Small intestine (tissue), 16 donors: ENCODE data around the gene ZNF385A. TPM values are rescaled to one million over a fixed set of nuclear protein-coding genes. Genes with fewer than 3 reads are reported as not detected.

Experiments
- DNase-seq, 2 donors: peaks; one replicate each; pipeline versions ENCODE4 v3.0.0 to v3.0.0-alpha.2; 2013
- FAIRE-seq: peaks from 2 replicates; lab custom pipeline; 2012; peaks lifted over from hg19 to GRCh38; lab: Jason Lieb, UNC
- H3K27ac ChIP-seq, 3 donors: one replicate each; pipeline ENCODE4 v1.5.1; 2013; ENCODE audit warnings: low read length in 2 of 3, mild to moderate bottlenecking in 2 of 3, control low read depth in 1 of 3, inconsistent platforms in 1 of 3, low read depth in 1 of 3, moderate library complexity in 1 of 3
- H3K27me3 ChIP-seq, 3 donors: one replicate each; pipeline ENCODE4 v1.6.1; 2013; ENCODE audit warnings: low read length in 3 of 3, inconsistent platforms in 1 of 3; ENCODE audit not compliant: control insufficient read depth in 3 of 3, insufficient read depth in 3 of 3
- H3K36me3 ChIP-seq, 3 donors: one replicate each; pipeline ENCODE4 v1.6.1; 2013; ENCODE audit warnings: low read length in 3 of 3, inconsistent platforms in 1 of 3, low read depth in 1 of 3, mild to moderate bottlenecking in 1 of 3, moderate library complexity in 1 of 3; ENCODE audit not compliant: control insufficient read depth in 3 of 3, insufficient read depth in 2 of 3
- H3K4me1 ChIP-seq, 3 donors: one replicate each; pipeline ENCODE4 v1.6.1; 2013; ENCODE audit warnings: low read length in 2 of 3, inconsistent platforms in 1 of 3, low read depth in 1 of 3, mild to moderate bottlenecking in 1 of 3, moderate library complexity in 1 of 3; ENCODE audit not compliant: control insufficient read depth in 3 of 3, insufficient read depth in 2 of 3
- H3K4me3 ChIP-seq, 3 donors: one replicate each; pipeline ENCODE4 v1.5.1; 2013; ENCODE audit warnings: low read length in 3 of 3, control low read depth in 1 of 3, inconsistent platforms in 1 of 3, low read depth in 1 of 3, mild to moderate bottlenecking in 1 of 3, moderate library complexity in 1 of 3
- H3K9me3 ChIP-seq, 2 donors: one replicate each; pipeline ENCODE4 v1.6.1; 2013; ENCODE audit warnings: low read depth in 1 of 2, low read length in 1 of 2; ENCODE audit not compliant: control insufficient read depth in 2 of 2, insufficient read depth in 1 of 2
- WGBS, 3 donors: extraction: QIAGEN DNeasy Blood & Tissue Kit; methylation state at CpG; one replicate each; pipeline ENCODE4 v1.1.7; 2013; 5-methylcytosine and 5-hydroxymethylcytosine counted together
- long read RNA-seq, 10 donors: transcript quantifications; one replicate each; lab custom pipeline, GENCODE V29; 2026
- polyA plus RNA-seq, 4 donors: library from polyadenylated mRNA; stranded (reverse) in 3 of 4; unstranded in 1 of 4; fragments of 200-250 nt in 3 of 4; fragments of 120-200 nt in 1 of 4; gene quantifications; one replicate each; pipeline versions ENCODE4 v1.2.1 to v1.2.3, GENCODE V29; 2013
- donor health status: healthy with polysubstance abuse.
- donor health status: control.
- donor health status: control.
- donor health status: Bipolar disorder and iron deficiency.
- donor health status: healthy.

ZNF385A gene
- polyA plus RNA-seq = 1 to 10 TPM in 3 of 4 donors, under 1 TPM in 1; 0.45 to 9.7 (median 5.9) TPM
- long read RNA-seq, donor 1, partial matches to known transcripts = 0 of 1 reads
- long read RNA-seq, donor 1, other reads (novel, unspliced or antisense) = 0 of 1 reads
- long read RNA-seq, donor 2 = 0 reads
- long read RNA-seq, donor 3, partial matches to known transcripts = 0 of 1 reads
- long read RNA-seq, donor 3, other reads (novel, unspliced or antisense) = 0 of 1 reads
- long read RNA-seq, donor 4 = 0 reads
- long read RNA-seq, donor 5, partial matches to known transcripts = 0 of 1 reads
- long read RNA-seq, donor 5, other reads (novel, unspliced or antisense) = 0 of 1 reads
- long read RNA-seq, donor 6, partial matches to known transcripts = 0 of 1 reads
- long read RNA-seq, donor 6, other reads (novel, unspliced or antisense) = 0 of 1 reads
- long read RNA-seq, donor 7 = 0 reads
- long read RNA-seq, donor 8 = 0 reads
- long read RNA-seq, donor 9 = 0 reads
- long read RNA-seq, donor 10, partial matches to known transcripts = 0 of 1 reads
- long read RNA-seq, donor 10, other reads (novel, unspliced or antisense) = 0 of 1 reads

- H3K9me3 ChIP-seq = no peaks in the 10 kb centered on the region
- no peaks in the 10 kb centered on the region for H3K27me3 ChIP-seq
- FAIRE-seq = no peak
- H3K36me3 ChIP-seq = no peaks in the 10 kb centered on the region
- peak within 1 kb of the TSS in 1 of 3 donors; percentile 41 for H3K27ac ChIP-seq
- H3K4me1 ChIP-seq = peaks cover 0 to 10% (median 4%) of the 10 kb centered on the region in 3 donors
- 70 to 90% (median 84%) methylated on average over 1 of the region's 1 CpG for WGBS, 3 donors
- no peak within 1 kb of the TSS for H3K4me3 ChIP-seq
- no peak for DNase-seq
Observed at GRCh38 chr12:54384591-54385041, at the start of gene ZNF385A. Gene ZNF385A, minus strand, starts transcription at chr12:54384733. Its CDS starts 219 bp downstream, at chr12:54384514.

- Histone ChIP-seq H3K4me1 (peaks cover 0 to 24% (median 10%) of the 10 kb centered on the region in 3 donors), H3K27me3 (peaks cover 0 to 3% (median 0%) of the 10 kb centered on the region in 3 donors), H3K27ac (peak overlapping the region in 2 of 3 donors; percentile 48 to 83), H3K36me3 (no peaks in the 10 kb centered on the region), H3K9me3 (no peaks in the 10 kb centered on the region), H3K4me3 (no peak overlapping the region)
- WGBS, 3 donors = 60 to 78% (median 77%) methylated on average over 4 of the region's 4 CpGs
- DNase-seq = no peak
- FAIRE-seq = no peak
Observed at GRCh38 chr12:54432815-54433164, 48.3 kb upstream of the ZNF385A start.

- WGBS, 3 donors = 30 to 44% (median 36%) methylated on average over 9 of the region's 9 CpGs
- Histone ChIP-seq H3K4me3 (no peak overlapping the region), H3K9me3 (no peaks in the 10 kb centered on the region), H3K27ac (peak overlapping the region in 2 of 3 donors; percentile 48 to 83), H3K4me1 (peaks cover 0 to 24% (median 10%) of the 10 kb centered on the region in 3 donors), H3K36me3 (no peaks in the 10 kb centered on the region), H3K27me3 (peaks cover 0 to 4% (median 0%) of the 10 kb centered on the region in 3 donors)
- peak in 1 of 2 donors; percentile 43 for DNase-seq
- no peak for FAIRE-seq
Observed at GRCh38 chr12:54431911-54432814, 47.6 kb upstream of the ZNF385A start.

GRCh38 chr12:54430471-54431069 lies 46.0 kb upstream of the ZNF385A start:
- peaks cover 0 to 24% (median 10%) of the 10 kb centered on the region in 3 donors for H3K4me1 ChIP-seq
- peaks cover 0 to 10% (median 0%) of the 10 kb centered on the region in 3 donors for H3K27me3 ChIP-seq
- H3K36me3 ChIP-seq = no peaks in the 10 kb centered on the region
- H3K9me3 ChIP-seq = no peaks in the 10 kb centered on the region
- H3K27ac ChIP-seq = no peak overlapping the region
- FAIRE-seq (no peak), DNase-seq (no peak)
- H3K4me3 ChIP-seq = no peak overlapping the region
- WGBS, 3 donors = 84 to 91% (median 88%) methylated on average over 5 of the region's 5 CpGs

- Histone ChIP-seq H3K27me3 (peaks cover 0 to 19% (median 0%) of the 10 kb centered on the region in 3 donors), H3K9me3 (no peaks in the 10 kb centered on the region), H3K4me3 (no peak overlapping the region), H3K36me3 (no peaks in the 10 kb centered on the region), H3K27ac (peak overlapping the region in 2 of 3 donors; percentile 18 to 83), H3K4me1 (peaks cover 0 to 24% (median 10%) of the 10 kb centered on the region in 3 donors)
- no peak for FAIRE-seq
- DNase-seq = no peak
- WGBS, 3 donors = 56 to 70% (median 66%) methylated on average over 3 of the region's 3 CpGs
Observed at GRCh38 chr12:54429014-54429471, 44.5 kb upstream of the ZNF385A start.

- Histone ChIP-seq H3K9me3 (no peaks in the 10 kb centered on the region), H3K27me3 (peaks cover 0 to 21% (median 0%) of the 10 kb centered on the region in 3 donors), H3K27ac (peak overlapping the region in 2 of 3 donors; percentile 22 to 83), H3K36me3 (no peaks in the 10 kb centered on the region), H3K4me3 (no peak overlapping the region), H3K4me1 (peaks cover 0 to 24% (median 10%) of the 10 kb centered on the region in 3 donors)
- 45 to 58% (median 54%) methylated on average over 13 of the region's 13 CpGs for WGBS, 3 donors
- FAIRE-seq (no peak), DNase-seq (no peak)
Observed at GRCh38 chr12:54428050-54429013, 43.8 kb upstream of the ZNF385A start.

GRCh38 chr12:54427106-54427505 lies 42.6 kb upstream of the ZNF385A start:
- Histone ChIP-seq H3K27me3 (peaks cover 0 to 29% (median 0%) of the 10 kb centered on the region in 3 donors), H3K4me1 (peaks cover 0 to 19% (median 10%) of the 10 kb centered on the region in 3 donors), H3K9me3 (no peaks in the 10 kb centered on the region), H3K36me3 (no peaks in the 10 kb centered on the region), H3K4me3 (no peak overlapping the region), H3K27ac (peak overlapping the region in 1 of 3 donors; percentile 83)
- DNase-seq = no peak
- 63 to 77% (median 74%) methylated on average over 4 of the region's 4 CpGs for WGBS, 3 donors
- FAIRE-seq = no peak
